SK-N-DZ (cell line): ENCODE measurements around the gene GBE1.

ENCODE experiments used
- DNase-seq: peaks from one replicate; pipeline ENCODE4 v3.0.0-alpha.2; 2015; ENCODE audit warnings: low spot score
- small RNA-seq, 2 experiments: library from RNA; depleted of rRNA; stranded (forward); fragments of <200 nt; gene quantifications; one replicate each; pipeline ENCODE3, GENCODE V24; 2014

The GBE1 gene

DNA sequence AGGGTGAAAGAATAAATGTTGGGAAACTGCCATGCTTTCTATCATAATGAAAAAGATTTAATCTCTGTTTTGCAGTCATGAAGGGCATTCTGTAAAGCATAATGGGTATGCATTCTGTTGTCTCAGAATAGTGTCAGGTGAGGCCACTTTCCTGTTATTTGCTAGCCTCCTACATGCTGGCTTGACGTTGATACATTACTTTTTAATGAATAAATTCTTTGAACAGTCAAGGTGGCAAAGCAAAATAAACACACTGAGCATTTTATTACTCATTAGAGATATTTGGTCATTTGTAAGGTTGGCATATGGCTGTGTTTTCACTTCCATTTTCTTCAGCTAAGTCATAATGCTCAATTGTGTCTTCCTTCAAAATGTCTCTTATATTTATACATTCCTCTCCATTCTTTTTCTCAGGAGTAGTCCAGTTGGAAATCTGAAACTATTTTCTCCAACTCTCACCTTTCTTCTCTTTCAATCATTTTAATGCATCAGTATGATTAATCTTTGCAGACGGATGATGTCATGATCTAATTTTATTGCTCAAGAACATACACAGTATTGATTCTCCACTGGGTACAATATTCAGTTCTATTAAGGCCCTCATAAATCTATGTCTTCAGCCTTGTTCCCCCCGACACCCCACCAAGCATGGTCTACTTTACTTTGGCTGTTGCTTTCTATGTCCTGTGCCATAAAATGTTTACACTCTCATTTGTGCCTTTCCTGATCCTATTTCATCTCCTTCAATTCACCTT, 290.7 kb downstream of the GBE1 start:
- no peak for DNase-seq

DNA sequence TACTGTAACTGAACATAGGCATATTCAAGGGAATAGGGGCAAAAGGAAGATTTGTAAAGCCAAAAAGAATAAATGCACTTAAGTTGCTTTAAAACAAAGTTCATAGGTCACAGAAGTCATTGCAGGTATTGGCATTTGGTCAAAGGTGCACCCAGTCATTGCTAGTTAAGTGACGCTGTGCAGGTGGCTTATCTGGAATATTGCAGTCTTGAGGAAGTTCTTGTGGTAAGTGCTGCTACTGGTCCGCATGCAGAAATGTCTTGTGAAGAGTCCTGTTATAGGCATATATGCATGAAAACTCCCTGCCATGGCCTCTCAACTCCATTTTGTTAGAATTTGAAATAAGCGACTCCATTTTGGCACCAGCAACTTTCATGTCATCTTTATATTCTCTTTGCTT, 293.1 kb downstream of the GBE1 start:
- no peak for DNase-seq

DNA sequence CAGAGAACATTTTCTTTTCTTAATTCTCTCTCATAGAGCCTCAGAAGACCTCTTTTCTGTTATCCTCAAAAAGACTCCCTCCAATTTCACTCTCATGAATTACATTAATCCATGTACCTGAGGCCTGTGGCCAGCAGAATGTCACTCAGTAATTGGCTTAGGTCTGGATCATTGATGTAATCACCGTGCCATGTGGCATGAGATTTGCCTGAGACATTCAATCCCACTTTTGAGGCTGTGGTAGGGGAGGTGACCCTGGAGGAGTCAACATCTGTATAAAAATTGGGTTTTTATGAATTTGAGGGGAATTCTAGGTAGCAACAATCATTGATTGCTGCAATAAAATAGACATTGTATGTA, 295.3 kb downstream of the GBE1 start:
- peak; percentile 59 for DNase-seq

- DNase-seq, result no peak
Observed at GRCh38 chr3:81465510-81466200, 295.8 kb downstream of the GBE1 start.

- no peak for DNase-seq
Observed at GRCh38 chr3:81463781-81464180, 297.7 kb downstream of the GBE1 start.

DNA sequence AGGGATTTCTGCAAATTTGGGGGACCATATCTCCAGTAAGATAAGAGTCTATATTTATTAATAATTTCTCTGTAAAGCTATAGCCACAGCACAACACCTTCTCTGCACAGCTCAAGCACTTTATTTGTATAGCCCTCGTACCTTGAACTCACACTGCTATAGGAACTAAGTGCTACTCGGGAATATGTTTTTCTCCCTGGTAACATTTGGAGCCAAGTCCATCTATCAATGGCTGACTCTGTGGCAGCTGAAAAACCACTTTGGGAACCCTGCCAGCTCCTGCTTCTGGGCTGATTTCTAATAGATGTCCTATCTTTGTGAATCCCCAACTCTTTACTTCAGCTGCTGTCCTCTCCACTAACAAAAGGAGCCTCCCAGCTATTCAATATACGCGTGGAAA, 298.5 kb downstream of the GBE1 start:
- DNase-seq, result no peak

- DNase-seq, result no peak
Observed at GRCh38 chr3:81459733-81460132, 301.7 kb downstream of the GBE1 start.

GRCh38 chr3:81452418-81452817, 309.0 kb downstream of the GBE1 start:
- DNase-seq, result no peak

- no peak for DNase-seq
Observed at GRCh38 chr3:81451611-81452010, 309.8 kb downstream of the GBE1 start.

- no peak for DNase-seq
Observed at GRCh38 chr3:81451140-81451539, 310.3 kb downstream of the GBE1 start.

DNA sequence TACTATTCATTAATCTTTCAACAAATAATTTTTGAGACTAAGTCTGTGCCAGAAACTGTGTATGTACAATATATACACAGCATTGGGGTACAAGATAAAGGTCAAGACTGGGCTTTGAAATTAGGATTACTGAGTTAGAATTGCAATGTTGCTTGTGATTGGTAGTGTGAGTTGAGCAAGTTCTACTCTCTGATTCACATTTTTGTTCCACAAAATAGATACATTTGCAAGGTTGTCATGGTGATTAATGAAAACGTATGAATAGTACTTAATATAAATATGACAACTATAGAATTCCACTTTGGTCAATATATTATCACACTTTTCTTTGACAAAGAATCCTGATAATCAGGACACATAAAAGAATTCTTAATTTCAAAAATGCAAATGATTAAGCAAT, 314.6 kb downstream of the GBE1 start:
- DNase-seq, result no peak

DNA sequence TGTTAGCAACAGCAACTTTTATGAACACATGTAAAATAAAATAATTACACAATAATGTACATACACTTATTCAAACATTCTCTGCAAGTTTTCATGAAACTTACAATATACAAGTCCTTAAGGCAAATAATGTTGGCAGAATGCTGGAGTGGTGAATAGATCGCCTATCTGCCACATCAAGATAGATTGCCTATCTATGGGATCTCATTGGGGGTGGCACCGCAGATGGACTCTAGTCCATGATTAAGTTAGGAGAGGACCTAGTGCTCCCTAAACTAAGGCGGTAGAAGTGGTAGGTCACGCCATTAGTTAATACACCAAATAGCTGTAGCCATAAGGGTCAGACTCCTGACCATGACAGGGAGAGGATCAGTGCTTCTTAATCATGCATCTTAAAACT, 315.7 kb downstream of the GBE1 start:
- DNase-seq, result no peak

DNA sequence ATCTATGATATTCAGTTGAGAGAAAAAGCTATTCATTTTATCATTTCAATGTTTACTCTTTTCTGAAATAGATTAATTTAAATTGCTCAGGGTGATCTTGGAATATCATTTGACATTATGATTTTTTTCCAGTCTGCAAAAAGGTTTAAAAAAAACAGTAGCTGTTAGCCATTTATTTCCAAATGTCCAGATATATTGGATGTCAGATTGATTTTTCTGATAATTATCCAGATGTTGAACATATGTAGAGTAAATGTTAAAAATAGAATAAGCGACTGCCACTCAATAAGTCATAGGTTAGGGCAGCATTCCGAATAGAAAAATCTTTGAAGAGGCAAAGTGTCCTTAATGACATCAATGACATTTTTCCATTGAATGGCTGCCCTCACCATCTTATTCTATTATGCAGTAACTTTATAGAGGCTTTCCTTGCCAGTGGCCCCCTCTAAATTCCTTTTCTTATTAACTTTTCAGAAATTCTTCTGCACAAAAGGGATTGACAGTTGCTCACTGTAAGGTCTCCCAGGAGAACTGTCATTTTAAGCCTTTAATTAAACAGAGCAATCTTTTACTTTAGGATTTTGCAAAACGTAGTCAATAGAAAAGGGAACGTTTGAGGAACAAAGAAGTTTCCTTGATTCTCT, 316.5 kb downstream of the GBE1 start:
- DNase-seq, result peak; percentile 86

DNA sequence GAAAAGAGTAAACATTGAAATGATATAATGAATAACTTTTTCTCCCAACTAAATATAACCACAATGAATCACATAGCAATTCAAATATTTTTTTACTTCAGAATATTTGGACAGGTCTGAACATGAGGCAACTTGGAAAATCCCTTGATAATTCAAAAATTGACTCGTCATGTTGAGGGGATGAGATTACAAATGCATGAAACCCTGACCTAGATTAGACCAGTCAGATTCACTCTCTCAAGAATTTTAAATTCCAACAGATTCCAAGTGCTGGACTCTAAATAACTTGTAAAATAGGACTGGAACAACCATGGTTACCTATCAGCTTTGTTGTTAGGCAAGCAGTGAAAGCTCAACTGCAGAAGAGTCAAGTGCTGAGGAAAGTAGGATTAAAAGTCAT, 317.5 kb downstream of the GBE1 start:
- DNase-seq, result no peak

- DNase-seq, result no peak
Observed at GRCh38 chr3:81443457-81443782, 318.0 kb downstream of the GBE1 start.

DNA sequence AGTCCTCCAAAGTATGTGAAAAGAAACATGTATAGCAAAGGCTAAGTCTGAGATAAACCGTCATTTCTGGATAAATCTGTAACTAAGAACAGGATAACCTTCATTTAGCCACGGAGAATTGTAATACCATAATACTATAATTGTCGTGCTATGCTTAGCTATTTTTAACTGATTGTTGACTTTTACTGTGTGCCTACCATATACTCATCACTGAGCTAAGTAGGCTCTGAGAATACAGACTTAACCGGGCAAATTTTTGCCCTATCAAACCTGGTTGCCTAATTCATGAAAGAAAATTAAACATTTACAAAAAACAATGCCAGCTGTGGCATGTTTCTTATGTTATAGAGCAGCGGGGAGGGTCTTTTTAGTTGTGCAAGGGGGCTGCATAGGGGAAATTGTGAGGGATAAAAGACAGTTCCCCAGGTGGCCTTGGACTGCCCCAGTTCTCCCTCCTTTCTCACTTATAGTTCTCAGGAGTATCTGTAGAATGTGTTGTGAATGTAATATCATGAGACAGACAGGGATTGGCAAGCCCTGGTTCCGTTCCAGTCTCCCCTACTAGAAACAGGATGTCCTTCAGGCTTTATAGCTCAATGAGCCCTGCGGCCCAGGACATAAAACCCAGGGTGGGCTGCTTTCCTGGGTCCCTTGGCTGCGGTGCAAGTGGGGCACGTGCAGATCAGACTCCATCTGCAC, 318.5 kb downstream of the GBE1 start:
- DNase-seq, result no peak

- no peak for DNase-seq
Observed at GRCh38 chr3:81440661-81441060, 320.8 kb downstream of the GBE1 start.

Small RNA genes within 50 kb of the gene (small RNA-seq; reads per million reads assigned to genes)
- gene AC017015.1 (0 reads per million in 2 experiments), gene RNU2-28P (0.52 to 12.2 reads per million in 2 experiments)
